ENCODE measurements around the gene STK11.

STK11 gene

DNA sequence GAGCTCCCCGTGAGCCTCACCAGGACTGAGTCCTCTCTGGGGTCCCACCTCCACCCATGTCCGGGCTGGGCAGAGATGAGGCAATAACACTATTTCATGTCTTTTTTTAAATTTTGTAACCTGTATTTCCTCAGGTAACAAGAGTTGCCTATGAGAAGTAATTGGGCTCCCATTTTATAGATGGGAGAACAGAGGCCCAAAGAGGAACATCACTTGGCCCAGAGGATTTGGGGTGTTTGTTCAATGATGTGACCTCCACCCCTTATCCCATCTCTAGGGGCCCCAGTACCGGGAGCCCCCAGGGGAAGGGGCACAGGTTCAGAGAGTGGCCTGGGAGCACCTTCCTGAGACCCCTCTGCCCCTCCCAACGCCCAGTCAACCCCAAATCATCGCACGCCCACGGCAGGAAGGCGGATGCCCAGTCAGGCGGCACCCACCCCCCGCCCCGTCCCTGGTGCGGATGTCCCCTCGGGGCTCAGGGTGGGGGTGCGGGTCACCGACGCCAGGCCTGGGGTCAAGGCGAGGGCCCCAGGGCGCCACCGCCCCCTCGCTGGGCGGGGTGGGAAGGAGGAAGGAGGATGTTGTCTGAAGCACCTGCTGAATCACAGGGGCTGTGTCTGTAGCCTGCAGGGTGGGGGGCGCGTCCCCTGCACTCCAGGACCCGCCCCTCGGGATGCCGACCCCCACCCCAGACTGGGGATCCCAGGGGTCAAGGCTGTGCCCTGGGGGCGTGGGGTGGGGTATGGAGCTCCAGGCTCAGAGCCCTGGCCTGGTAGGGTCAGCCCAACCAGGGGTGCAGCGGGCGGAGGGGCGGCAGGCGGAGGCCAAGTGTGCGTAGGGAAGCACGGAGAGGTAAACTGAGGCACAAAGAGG, 54.5 kb downstream of the STK11 start:
- DNase-seq (ENCODE audit: extremely low read depth, low read depth) = no peak
- no peak for TF ChIP-seq CTCF (IDR thresholded peaks at IDR 0.05; ENCODE audit: low read depth, low read length)

- DNase-seq (ENCODE audit: extremely low read depth, low read depth) = peak; percentile 95
- no peak for TF ChIP-seq CTCF (IDR thresholded peaks at IDR 0.05; ENCODE audit: low read depth, low read length)
These were observed 55.4 kb downstream of the STK11 start for GRCh38 chr19:1260749-1261537.

DNA sequence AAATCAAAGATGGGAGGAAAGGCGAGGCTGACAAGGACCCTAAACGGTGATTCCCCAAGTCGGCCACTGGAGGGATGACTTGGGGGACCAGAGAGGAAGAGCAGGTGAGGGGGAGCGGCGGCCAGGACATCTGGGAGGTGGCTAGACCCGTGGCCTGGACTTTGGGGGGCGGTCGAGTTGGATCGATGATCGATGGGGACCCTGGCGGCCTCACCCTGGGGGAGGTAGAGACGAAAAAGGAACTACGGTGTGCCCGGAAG, 55.9 kb downstream of the STK11 start:
- DNase-seq (ENCODE audit: extremely low read depth, low read depth) = no peak
- TF ChIP-seq CTCF (IDR thresholded peaks at IDR 0.05; ENCODE audit: low read depth, low read length) = peak; percentile 3

- no peak for TF ChIP-seq CTCF (IDR thresholded peaks at IDR 0.05; ENCODE audit: low read depth, low read length)
These were observed 56.4 kb downstream of the STK11 start for GRCh38 chr19:1261798-1262622.

GRCh38 chr19:1262623-1263123, 57.1 kb downstream of the STK11 start:
- DNase-seq (ENCODE audit: extremely low read depth, low read depth) = no peak
- TF ChIP-seq CTCF (IDR thresholded peaks at IDR 0.05; ENCODE audit: low read depth, low read length) = no peak

More at GRCh38 chr19:1261798-1262622, 56.4 kb downstream of the STK11 start:
- no peak for DNase-seq (ENCODE audit: extremely low read depth, low read depth)

DNA sequence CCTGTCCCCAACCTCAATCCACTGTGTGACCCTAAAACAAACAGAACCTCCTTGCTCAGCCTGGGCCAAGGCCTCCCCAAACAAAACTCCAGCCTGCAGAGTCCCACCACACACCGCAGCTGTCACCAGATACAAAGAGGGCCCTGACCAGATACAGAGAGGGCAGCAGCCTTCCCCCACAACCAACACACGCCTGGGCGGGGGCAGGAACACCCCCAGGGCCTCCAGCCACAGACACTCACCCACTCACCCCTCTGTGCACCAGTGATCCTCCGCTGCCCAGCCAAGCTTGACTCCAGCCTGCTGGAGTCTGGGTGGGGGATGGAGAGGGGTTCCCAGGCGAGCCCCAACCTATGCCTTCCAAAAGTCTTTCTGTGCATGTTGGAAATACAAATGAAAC, 57.6 kb downstream of the STK11 start:
- DNase-seq (ENCODE audit: extremely low read depth, low read depth) = no peak

More for the DNA sequence above, 57.6 kb downstream of the STK11 start:
- no peak for TF ChIP-seq CTCF (IDR thresholded peaks at IDR 0.05; ENCODE audit: low read depth, low read length)

All from AG09319 (cell line).